HepG2 (cell line): ENCODE results near the gene ENTREP3. TPM values are rescaled to one million over a fixed set of nuclear protein-coding genes. Genes with fewer than 3 reads are reported as not detected.
A peak's percentile ranks its signal among the peaks of the same experiment; 100 is the strongest.

Source experiments
- GZF1 ChIP-seq: sonication (generic); formaldehyde crosslinking; IDR thresholded peaks from 2 replicates; pipeline ENCODE4 v1.5.1; 2020; ENCODE audit warnings: mild to moderate bottlenecking, missing genetic modification reagents
- KDM6A ChIP-seq: IDR thresholded peaks from 2 replicates; pipeline ENCODE4 v1.6.1; 2016; ENCODE audit warnings: low read depth
- MAF1 ChIP-seq: sonication (generic); formaldehyde crosslinking; IDR thresholded peaks from 2 replicates; pipeline ENCODE4 v1.5.0; 2020; ENCODE audit warnings: missing genetic modification reagents, borderline replicate concordance
- RNF2 ChIP-seq: fragments of 450-650 bp; conservative IDR thresholded peaks from 2 replicates; pipeline ENCODE4 v1.6.1; 2016; ENCODE audit warnings: low read depth
- SNAPC2 ChIP-seq: sonication (generic); formaldehyde crosslinking; IDR thresholded peaks from 2 replicates; pipeline ENCODE4 v1.8.1; 2022; ENCODE audit warnings: mild to moderate bottlenecking, missing genetic modification reagents
- ZNF891 ChIP-seq: sonication (generic); formaldehyde crosslinking; IDR thresholded peaks from 2 replicates; pipeline ENCODE4 v1.5.0; 2020; ENCODE audit warnings: mild to moderate bottlenecking, missing genetic modification reagents
- polyA plus RNA-seq, 8 experiments: library from polyadenylated mRNA; depleted of rRNA in 3 of 8; stranded (reverse) in 7 of 8; unstranded in 1 of 8; fragments of >200 nt; fragmentation: Illumina TruSeq in 4 of 8; extraction: Trizol in 4 of 8; gene quantifications; 2 replicates each; pipeline versions ENCODE4 v1.2.1 to v1.2.3, GENCODE V29; 2011 to 2016; ENCODE audit warnings: low read depth in 4 of 8, missing spikeins in 1 of 8, mixed read lengths in 1 of 8; ENCODE audit not compliant: insufficient read depth in 1 of 8
- total RNA-seq, 5 experiments: library from RNA; depleted of rRNA; stranded (reverse); fragments of >200 nt; fragmentation: Illumina TruSeq; extraction: Trizol; gene quantifications; 2 replicates each; pipeline ENCODE4 v1.2.3, GENCODE V29; 2016; ENCODE audit warnings: low read depth in 1 of 5
- TF ChIP-seq, protein P1 (sequence below): conservative IDR thresholded peaks from 2 replicates; pipeline ENCODE4 v1.6.1; 2018; ENCODE audit warnings: missing genetic modification reagents
- TF ChIP-seq, protein P2 (sequence below): sonication (generic); formaldehyde crosslinking; IDR thresholded peaks from 2 replicates; pipeline ENCODE4 v1.4.0; 2020; ENCODE audit warnings: low read depth, mild to moderate bottlenecking, missing genetic modification reagents
- TF ChIP-seq, protein P3 (sequence below): IDR thresholded peaks from 2 replicates; pipeline ENCODE4 v1.6.1; 2016; ENCODE audit warnings: low read depth, control low read depth
- TF ChIP-seq, protein P4 (sequence below): sonication (generic); formaldehyde crosslinking; IDR thresholded peaks from 2 replicates; pipeline ENCODE4 v1.5.1; 2020; ENCODE audit warnings: mild to moderate bottlenecking, missing genetic modification reagents, moderate library complexity
- TF ChIP-seq, protein P5 (sequence below): sonication (generic); formaldehyde crosslinking; IDR thresholded peaks from 2 replicates; pipeline ENCODE4 v1.4.0; 2020; ENCODE audit warnings: low read depth, mild to moderate bottlenecking, missing genetic modification reagents
- TF ChIP-seq, protein P6 (sequence below): sonication (generic); formaldehyde crosslinking; IDR thresholded peaks from 2 replicates; pipeline ENCODE4; 2020; ENCODE audit warnings: missing genetic modification reagents, mild to moderate bottlenecking, borderline replicate concordance
- TF ChIP-seq, protein P7 (sequence below): sonication (generic); formaldehyde crosslinking; IDR thresholded peaks from 2 replicates; pipeline ENCODE4 v1.4.0; 2020; ENCODE audit warnings: missing genetic modification reagents

Gene ENTREP3
- total and polyA plus RNA-seq, 2 of the 13 experiments (the other 11 are each of a cell fraction or from before 2014, with no cell fraction given), result 4.1 to 9.9 TPM

DNA sequence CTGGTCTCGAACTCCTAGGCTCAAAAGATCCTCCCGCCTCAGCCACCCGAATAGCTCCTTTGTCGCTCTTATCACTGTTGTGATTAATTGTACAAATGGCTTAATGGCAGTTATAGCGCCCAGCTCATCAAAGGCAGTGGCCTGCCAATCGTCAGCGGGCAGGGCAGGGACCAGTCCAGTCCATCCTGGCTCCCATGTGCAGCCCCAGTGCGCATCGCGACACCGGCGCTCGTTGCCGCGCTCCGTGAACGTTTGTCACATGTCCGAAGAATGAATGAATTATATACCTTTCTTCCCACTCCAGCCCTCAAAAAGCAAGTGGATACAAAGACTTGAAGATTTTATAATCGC is 28.4 kb downstream of the ENTREP3 start (continued):
- TF ChIP-seq, protein P1, sequence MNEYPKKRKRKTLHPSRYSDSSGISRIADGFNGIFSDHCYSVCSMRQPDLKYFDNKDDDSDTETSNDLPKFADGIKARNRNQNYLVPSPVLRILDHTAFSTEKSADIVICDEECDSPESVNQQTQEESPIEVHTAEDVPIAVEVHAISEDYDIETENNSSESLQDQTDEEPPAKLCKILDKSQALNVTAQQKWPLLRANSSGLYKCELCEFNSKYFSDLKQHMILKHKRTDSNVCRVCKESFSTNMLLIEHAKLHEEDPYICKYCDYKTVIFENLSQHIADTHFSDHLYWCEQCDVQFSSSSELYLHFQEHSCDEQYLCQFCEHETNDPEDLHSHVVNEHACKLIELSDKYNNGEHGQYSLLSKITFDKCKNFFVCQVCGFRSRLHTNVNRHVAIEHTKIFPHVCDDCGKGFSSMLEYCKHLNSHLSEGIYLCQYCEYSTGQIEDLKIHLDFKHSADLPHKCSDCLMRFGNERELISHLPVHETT (CRISPR knock-in tag), result no peak
- TF ChIP-seq, protein P2, sequence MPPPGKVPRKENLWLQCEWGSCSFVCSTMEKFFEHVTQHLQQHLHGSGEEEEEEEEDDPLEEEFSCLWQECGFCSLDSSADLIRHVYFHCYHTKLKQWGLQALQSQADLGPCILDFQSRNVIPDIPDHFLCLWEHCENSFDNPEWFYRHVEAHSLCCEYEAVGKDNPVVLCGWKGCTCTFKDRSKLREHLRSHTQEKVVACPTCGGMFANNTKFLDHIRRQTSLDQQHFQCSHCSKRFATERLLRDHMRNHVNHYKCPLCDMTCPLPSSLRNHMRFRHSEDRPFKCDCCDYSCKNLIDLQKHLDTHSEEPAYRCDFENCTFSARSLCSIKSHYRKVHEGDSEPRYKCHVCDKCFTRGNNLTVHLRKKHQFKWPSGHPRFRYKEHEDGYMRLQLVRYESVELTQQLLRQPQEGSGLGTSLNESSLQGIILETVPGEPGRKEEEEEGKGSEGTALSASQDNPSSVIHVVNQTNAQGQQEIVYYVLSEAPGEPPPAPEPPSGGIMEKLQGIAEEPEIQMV (CRISPR knock-in tag), result 0 out of 2 replicates have a peak, but pooled peaks have one; percentile 31
- TF ChIP-seq KDM6A (no peak), SNAPC2 (CRISPR knock-in tag) (no peak), ZNF891 (peak; percentile 48; the same call in 1 of the 2 replicates), MAF1 (CRISPR knock-in tag) (0 out of 2 replicates have a peak, but pooled peaks have one; percentile 20), RNF2 (0 out of 2 replicates have a peak, but pooled peaks have one; percentile 70), GZF1 (no peak)
- TF ChIP-seq, protein P3, sequence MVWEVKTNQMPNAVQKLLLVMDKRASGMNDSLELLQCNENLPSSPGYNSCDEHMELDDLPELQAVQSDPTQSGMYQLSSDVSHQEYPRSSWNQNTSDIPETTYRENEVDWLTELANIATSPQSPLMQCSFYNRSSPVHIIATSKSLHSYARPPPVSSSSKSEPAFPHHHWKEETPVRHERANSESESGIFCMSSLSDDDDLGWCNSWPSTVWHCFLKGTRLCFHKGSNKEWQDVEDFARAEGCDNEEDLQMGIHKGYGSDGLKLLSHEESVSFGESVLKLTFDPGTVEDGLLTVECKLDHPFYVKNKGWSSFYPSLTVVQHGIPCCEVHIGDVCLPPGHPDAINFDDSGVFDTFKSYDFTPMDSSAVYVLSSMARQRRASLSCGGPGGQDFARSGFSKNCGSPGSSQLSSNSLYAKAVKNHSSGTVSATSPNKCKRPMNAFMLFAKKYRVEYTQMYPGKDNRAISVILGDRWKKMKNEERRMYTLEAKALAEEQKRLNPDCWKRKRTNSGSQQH (CRISPR knock-in tag), result peak; percentile 46; the same call in 1 of the 2 replicates
- TF ChIP-seq, protein P4, sequence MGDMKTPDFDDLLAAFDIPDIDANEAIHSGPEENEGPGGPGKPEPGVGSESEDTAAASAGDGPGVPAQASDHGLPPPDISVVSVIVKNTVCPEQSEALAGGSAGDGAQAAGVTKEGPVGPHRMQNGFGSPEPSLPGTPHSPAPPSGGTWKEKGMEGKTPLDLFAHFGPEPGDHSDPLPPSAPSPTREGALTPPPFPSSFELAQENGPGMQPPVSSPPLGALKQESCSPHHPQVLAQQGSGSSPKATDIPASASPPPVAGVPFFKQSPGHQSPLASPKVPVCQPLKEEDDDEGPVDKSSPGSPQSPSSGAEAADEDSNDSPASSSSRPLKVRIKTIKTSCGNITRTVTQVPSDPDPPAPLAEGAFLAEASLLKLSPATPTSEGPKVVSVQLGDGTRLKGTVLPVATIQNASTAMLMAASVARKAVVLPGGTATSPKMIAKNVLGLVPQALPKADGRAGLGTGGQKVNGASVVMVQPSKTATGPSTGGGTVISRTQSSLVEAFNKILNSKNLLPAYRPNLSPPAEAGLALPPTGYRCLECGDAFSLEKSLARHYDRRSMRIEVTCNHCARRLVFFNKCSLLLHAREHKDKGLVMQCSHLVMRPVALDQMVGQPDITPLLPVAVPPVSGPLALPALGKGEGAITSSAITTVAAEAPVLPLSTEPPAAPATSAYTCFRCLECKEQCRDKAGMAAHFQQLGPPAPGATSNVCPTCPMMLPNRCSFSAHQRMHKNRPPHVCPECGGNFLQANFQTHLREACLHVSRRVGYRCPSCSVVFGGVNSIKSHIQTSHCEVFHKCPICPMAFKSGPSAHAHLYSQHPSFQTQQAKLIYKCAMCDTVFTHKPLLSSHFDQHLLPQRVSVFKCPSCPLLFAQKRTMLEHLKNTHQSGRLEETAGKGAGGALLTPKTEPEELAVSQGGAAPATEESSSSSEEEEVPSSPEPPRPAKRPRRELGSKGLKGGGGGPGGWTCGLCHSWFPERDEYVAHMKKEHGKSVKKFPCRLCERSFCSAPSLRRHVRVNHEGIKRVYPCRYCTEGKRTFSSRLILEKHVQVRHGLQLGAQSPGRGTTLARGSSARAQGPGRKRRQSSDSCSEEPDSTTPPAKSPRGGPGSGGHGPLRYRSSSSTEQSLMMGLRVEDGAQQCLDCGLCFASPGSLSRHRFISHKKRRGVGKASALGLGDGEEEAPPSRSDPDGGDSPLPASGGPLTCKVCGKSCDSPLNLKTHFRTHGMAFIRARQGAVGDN (CRISPR knock-in tag), result peak; percentile 92
- TF ChIP-seq, protein P5, sequence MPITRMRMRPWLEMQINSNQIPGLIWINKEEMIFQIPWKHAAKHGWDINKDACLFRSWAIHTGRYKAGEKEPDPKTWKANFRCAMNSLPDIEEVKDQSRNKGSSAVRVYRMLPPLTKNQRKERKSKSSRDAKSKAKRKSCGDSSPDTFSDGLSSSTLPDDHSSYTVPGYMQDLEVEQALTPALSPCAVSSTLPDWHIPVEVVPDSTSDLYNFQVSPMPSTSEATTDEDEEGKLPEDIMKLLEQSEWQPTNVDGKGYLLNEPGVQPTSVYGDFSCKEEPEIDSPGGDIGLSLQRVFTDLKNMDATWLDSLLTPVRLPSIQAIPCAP (CRISPR knock-in tag), result peak; percentile 65; the same call in 1 of the 2 replicates
- TF ChIP-seq, protein P6, sequence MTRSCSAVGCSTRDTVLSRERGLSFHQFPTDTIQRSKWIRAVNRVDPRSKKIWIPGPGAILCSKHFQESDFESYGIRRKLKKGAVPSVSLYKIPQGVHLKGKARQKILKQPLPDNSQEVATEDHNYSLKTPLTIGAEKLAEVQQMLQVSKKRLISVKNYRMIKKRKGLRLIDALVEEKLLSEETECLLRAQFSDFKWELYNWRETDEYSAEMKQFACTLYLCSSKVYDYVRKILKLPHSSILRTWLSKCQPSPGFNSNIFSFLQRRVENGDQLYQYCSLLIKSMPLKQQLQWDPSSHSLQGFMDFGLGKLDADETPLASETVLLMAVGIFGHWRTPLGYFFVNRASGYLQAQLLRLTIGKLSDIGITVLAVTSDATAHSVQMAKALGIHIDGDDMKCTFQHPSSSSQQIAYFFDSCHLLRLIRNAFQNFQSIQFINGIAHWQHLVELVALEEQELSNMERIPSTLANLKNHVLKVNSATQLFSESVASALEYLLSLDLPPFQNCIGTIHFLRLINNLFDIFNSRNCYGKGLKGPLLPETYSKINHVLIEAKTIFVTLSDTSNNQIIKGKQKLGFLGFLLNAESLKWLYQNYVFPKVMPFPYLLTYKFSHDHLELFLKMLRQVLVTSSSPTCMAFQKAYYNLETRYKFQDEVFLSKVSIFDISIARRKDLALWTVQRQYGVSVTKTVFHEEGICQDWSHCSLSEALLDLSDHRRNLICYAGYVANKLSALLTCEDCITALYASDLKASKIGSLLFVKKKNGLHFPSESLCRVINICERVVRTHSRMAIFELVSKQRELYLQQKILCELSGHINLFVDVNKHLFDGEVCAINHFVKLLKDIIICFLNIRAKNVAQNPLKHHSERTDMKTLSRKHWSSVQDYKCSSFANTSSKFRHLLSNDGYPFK (CRISPR knock-in tag), result no peak
- TF ChIP-seq, protein P7, sequence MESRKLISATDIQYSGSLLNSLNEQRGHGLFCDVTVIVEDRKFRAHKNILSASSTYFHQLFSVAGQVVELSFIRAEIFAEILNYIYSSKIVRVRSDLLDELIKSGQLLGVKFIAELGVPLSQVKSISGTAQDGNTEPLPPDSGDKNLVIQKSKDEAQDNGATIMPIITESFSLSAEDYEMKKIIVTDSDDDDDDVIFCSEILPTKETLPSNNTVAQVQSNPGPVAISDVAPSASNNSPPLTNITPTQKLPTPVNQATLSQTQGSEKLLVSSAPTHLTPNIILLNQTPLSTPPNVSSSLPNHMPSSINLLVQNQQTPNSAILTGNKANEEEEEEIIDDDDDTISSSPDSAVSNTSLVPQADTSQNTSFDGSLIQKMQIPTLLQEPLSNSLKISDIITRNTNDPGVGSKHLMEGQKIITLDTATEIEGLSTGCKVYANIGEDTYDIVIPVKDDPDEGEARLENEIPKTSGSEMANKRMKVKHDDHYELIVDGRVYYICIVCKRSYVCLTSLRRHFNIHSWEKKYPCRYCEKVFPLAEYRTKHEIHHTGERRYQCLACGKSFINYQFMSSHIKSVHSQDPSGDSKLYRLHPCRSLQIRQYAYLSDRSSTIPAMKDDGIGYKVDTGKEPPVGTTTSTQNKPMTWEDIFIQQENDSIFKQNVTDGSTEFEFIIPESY (CRISPR knock-in tag), result no peak
